H1 (cell line): ENCODE measurements around the gene NME8. TPM values are rescaled to one million over a fixed set of nuclear protein-coding genes. Genes with fewer than 3 reads are reported as not detected.

Experiments
- CTCF ChIA-PET: fragments of 300-600 bp; sonication (Branson Sonifier 250); formaldehyde crosslinking; loops from one replicate; lab custom pipeline; 2021; ENCODE audit not compliant: partially characterized antibody; lab: Charles Lee
- POLR2A ChIA-PET: fragments of 300-600 bp; sonication (Branson Sonifier 250); formaldehyde crosslinking; loops from one replicate; lab custom pipeline; 2021; ENCODE audit warnings: inconsistent platforms; ENCODE audit not compliant: partially characterized antibody; lab: Charles Lee
- DNase-seq, 2 experiments: peaks; one replicate each; pipeline versions ENCODE4 v3.0.0 to v3.0.0-alpha.2; 2010 to 2022; ENCODE audit warnings: low spot score in 2 of 2, low read depth in 1 of 2, mixed read lengths in 1 of 2
- FAIRE-seq: peaks from 2 replicates; lab custom pipeline; 2011; peaks lifted over from hg19 to GRCh38; lab: Jason Lieb, UNC
- H2AFZ ChIP-seq: 2 replicates; pipeline ENCODE4 v1.8.1; 2012; ENCODE audit warnings: low read length, inconsistent platforms
- H2AK5ac ChIP-seq: 2 replicates; pipeline ENCODE4 v1.6.1; 2013; ENCODE audit warnings: low read depth, low read length
- H2BK120ac ChIP-seq: replicated peaks from 2 replicates; pipeline ENCODE3; 2013; ENCODE audit warnings: low read depth, low read length, inconsistent platforms
- H2BK12ac ChIP-seq: 2 replicates; pipeline ENCODE4 v1.6.1; 2013; ENCODE audit warnings: low read depth, low read length
- H2BK15ac ChIP-seq: 2 replicates; pipeline ENCODE4 v1.6.1; 2013; ENCODE audit warnings: low read length
- H2BK20ac ChIP-seq: 2 replicates; pipeline ENCODE4 v1.6.1; 2013; ENCODE audit warnings: low read length
- H2BK5ac ChIP-seq: 2 replicates; pipeline ENCODE4 v1.6.1; 2013; ENCODE audit warnings: low read depth, low read length
- H3K14ac ChIP-seq: 2 replicates; pipeline ENCODE4 v1.6.1; 2013; ENCODE audit warnings: inconsistent platforms; ENCODE audit not compliant: insufficient read length
- H3K18ac ChIP-seq: 2 replicates; pipeline ENCODE4 v1.6.1; 2013; ENCODE audit warnings: low read length; ENCODE audit errors: extremely low read depth
- H3K23ac ChIP-seq: 2 replicates; pipeline ENCODE4 v1.6.1; 2013; ENCODE audit warnings: inconsistent platforms; ENCODE audit not compliant: insufficient read length
- H3K23me2 ChIP-seq: 2 replicates; pipeline ENCODE4 v1.6.1; 2013; ENCODE audit warnings: low read depth, low read length
- H3K27ac ChIP-seq: 2 replicates; pipeline ENCODE4 v1.6.1; 2011; ENCODE audit warnings: low read depth, low read length, inconsistent platforms
- H3K27me3 ChIP-seq, 4 experiments: replicated peaks in 1 of 4; 1 replicate in 1 of 4; 2 replicates in 3 of 4; pipeline versions ENCODE4 v1.6.1 to v1.8.1; 2011 to 2013; ENCODE audit warnings: low read length in 3 of 4, mild to moderate bottlenecking in 3 of 4, inconsistent platforms in 2 of 4, mixed read lengths in 2 of 4, moderate library complexity in 1 of 4; ENCODE audit not compliant: control insufficient read depth in 3 of 4, insufficient read depth in 3 of 4; ENCODE audit errors: extremely low read depth in 1 of 4
- H3K36me3 ChIP-seq, 4 experiments: 2 replicates each; pipeline versions ENCODE4 v1.6.1 to v1.8.1; 2011 to 2013; ENCODE audit warnings: mild to moderate bottlenecking in 4 of 4, low read length in 3 of 4, moderate library complexity in 2 of 4, control low read depth in 1 of 4, inconsistent platforms in 1 of 4; ENCODE audit not compliant: insufficient read depth in 4 of 4, control insufficient read depth in 2 of 4
- H3K4ac ChIP-seq: replicated peaks from 2 replicates; pipeline ENCODE3; 2013; ENCODE audit warnings: low read length, low read depth, mixed read lengths, inconsistent platforms; ENCODE audit not compliant: insufficient read length
- H3K4me1 ChIP-seq, 4 experiments: replicated peaks in 1 of 4; 1 replicate in 1 of 4; 2 replicates in 3 of 4; pipeline versions ENCODE4 v1.6.1 to v1.8.1; 2011 to 2013; ENCODE audit warnings: low read length in 3 of 4, inconsistent platforms in 2 of 4, mixed read lengths in 1 of 4; ENCODE audit not compliant: insufficient read depth in 4 of 4, control insufficient read depth in 3 of 4
- H3K4me2 ChIP-seq, 2 experiments: 2 replicates each; pipeline versions ENCODE4 v1.6.1 to v1.8.1; 2011 to 2013; ENCODE audit warnings: low read depth in 2 of 2, low read length in 2 of 2, control low read depth in 1 of 2, inconsistent platforms in 1 of 2, mild to moderate bottlenecking in 1 of 2; ENCODE audit not compliant: insufficient read depth in 1 of 2
- H3K4me3 ChIP-seq, 4 experiments: fragments of 200-600, 300-600 bp in 1 of 4; sonication (generic), shearing (Covaris generic), sonication (Bioruptor Twin) in 1 of 4; 2 replicates each; pipeline versions ENCODE4 v1.5.1 to v1.8.1; 2011 to 2016; ENCODE audit warnings: low read length in 4 of 4, low read depth in 3 of 4, control low read depth in 2 of 4, inconsistent platforms in 2 of 4, mild to moderate bottlenecking in 2 of 4, mixed read lengths in 1 of 4, moderate library complexity in 1 of 4; ENCODE audit not compliant: insufficient read depth in 2 of 4; ENCODE audit errors: extremely low read depth in 1 of 4
- H3K56ac ChIP-seq: replicated peaks from 2 replicates; pipeline ENCODE3; 2013; ENCODE audit warnings: low read depth, mild to moderate bottlenecking, mixed read lengths, low read length, inconsistent platforms; ENCODE audit not compliant: insufficient read length
- H3K79me1 ChIP-seq: 2 replicates; pipeline ENCODE4 v1.6.1; 2013; ENCODE audit warnings: low read depth, low read length, control low read depth
- H3K79me2 ChIP-seq, 2 experiments: 2 replicates each; pipeline versions ENCODE4 v1.6.1 to v1.8.1; 2012 to 2013; ENCODE audit warnings: low read length in 2 of 2, mild to moderate bottlenecking in 2 of 2, inconsistent platforms in 1 of 2; ENCODE audit not compliant: insufficient read depth in 2 of 2, control insufficient read depth in 1 of 2
- H3K9ac ChIP-seq, 4 experiments: replicated peaks in 1 of 4; 1 replicate in 1 of 4; 2 replicates in 3 of 4; pipeline versions ENCODE4 v1.6.1 to v1.8.1; 2011 to 2013; ENCODE audit warnings: low read depth in 3 of 4, low read length in 3 of 4, control low read depth in 2 of 4, mild to moderate bottlenecking in 2 of 4, moderate library complexity in 2 of 4, inconsistent platforms in 1 of 4; ENCODE audit errors: extremely low read depth in 1 of 4
- H3K9me3 ChIP-seq, 2 experiments: 2 replicates each; pipeline versions ENCODE4 v1.6.1 to v1.8.1; 2012 to 2013; ENCODE audit warnings: mild to moderate bottlenecking in 2 of 2, moderate library complexity in 2 of 2, control low read depth in 1 of 2, inconsistent platforms in 1 of 2, low read depth in 1 of 2, low read length in 1 of 2, mixed read lengths in 1 of 2; ENCODE audit not compliant: insufficient read depth in 2 of 2
- H4K20me1 ChIP-seq, 2 experiments: replicated peaks in 1 of 2; 2 replicates each; pipeline versions ENCODE3 to v1.8.1; 2011 to 2013; ENCODE audit warnings: inconsistent platforms in 2 of 2, low read length in 2 of 2, mild to moderate bottlenecking in 1 of 2; ENCODE audit not compliant: insufficient read depth in 2 of 2, control insufficient read depth in 1 of 2
- H4K5ac ChIP-seq: 2 replicates; pipeline ENCODE4 v1.6.1; 2013; ENCODE audit warnings: low read length, low read depth, mixed read lengths, inconsistent platforms; ENCODE audit not compliant: insufficient read length
- H4K8ac ChIP-seq: 2 replicates; pipeline ENCODE4 v1.8.0; 2013; ENCODE audit warnings: mild to moderate bottlenecking, moderate library complexity, low read length, inconsistent platforms; ENCODE audit not compliant: insufficient read depth; ENCODE audit errors: extremely low read depth
- H4K91ac ChIP-seq: replicated peaks from 2 replicates; pipeline ENCODE3; 2013; ENCODE audit warnings: low read length, mixed read lengths, inconsistent platforms; ENCODE audit not compliant: insufficient read length
- BRCA1 ChIP-seq: IDR thresholded peaks from 2 replicates; pipeline ENCODE4 v1.6.1; 2012; ENCODE audit warnings: low read depth, low read length, improper control_type of control experiment
- CBX5 ChIP-seq: fragments of 300-800, 300-1000 bp; sonication (generic); IDR thresholded peaks from 2 replicates; pipeline ENCODE4 v1.7.1; 2016; ENCODE audit warnings: antibody characterized with exemption, low read length, low read depth
- CBX8 ChIP-seq: fragments of 300-800, 300-1000 bp; sonication (generic); IDR thresholded peaks from 2 replicates; pipeline ENCODE4 v1.7.1; 2016; ENCODE audit warnings: low read depth, low read length, borderline replicate concordance
- CEBPB ChIP-seq: IDR thresholded peaks from 2 replicates; pipeline ENCODE4 v1.6.1; 2012; ENCODE audit warnings: low read depth, low read length
- CHD2 ChIP-seq: IDR thresholded peaks from 2 replicates; pipeline ENCODE4 v1.6.1; 2012; ENCODE audit warnings: low read length, improper control_type of control experiment
- GTF2F1 ChIP-seq: IDR thresholded peaks from 2 replicates; pipeline ENCODE4 v1.6.1; 2012; ENCODE audit warnings: low read depth, low read length, improper control_type of control experiment, borderline replicate concordance
- KDM1A ChIP-seq: fragments of 200-600, 300-600 bp; sonication (generic); IDR thresholded peaks from 2 replicates; pipeline ENCODE4 v1.7.1; 2016; ENCODE audit warnings: mild to moderate bottlenecking, low read length, borderline replicate concordance
- PHF8 ChIP-seq: fragments of 200-600 bp; sonication (generic); conservative IDR thresholded peaks from 2 replicates; pipeline ENCODE4 v1.7.1; 2012; ENCODE audit warnings: low read depth, mild to moderate bottlenecking, inconsistent platforms, low read length, moderate library complexity
- RNF2 ChIP-seq: fragments of 200-900, 300-1000 bp; sonication (generic); IDR thresholded peaks from 2 replicates; pipeline ENCODE4 v1.7.1; 2016; ENCODE audit warnings: borderline replicate concordance, low read depth, mild to moderate bottlenecking, antibody characterized with exemption, low read length; ENCODE audit not compliant: poor library complexity, severe bottlenecking; ENCODE audit errors: missing control alignments
- SP2 ChIP-seq: IDR thresholded peaks from 2 replicates; pipeline ENCODE4 v1.6.1; 2012; ENCODE audit warnings: mild to moderate bottlenecking, low read length, inconsistent platforms
- TCF12 ChIP-seq: IDR thresholded peaks from 2 replicates; pipeline ENCODE4 v1.6.1; 2011; ENCODE audit warnings: low read depth, mild to moderate bottlenecking, low read length
- ZNF274 ChIP-seq: IDR thresholded peaks from 2 replicates; pipeline ENCODE4 v1.7.0; 2012; ENCODE audit warnings: low read length, borderline replicate concordance; ENCODE audit errors: extremely low read depth
- WGBS, 2 experiments: shearing (Covaris generic) in 1 of 2; methylation state at CpG; one replicate each; pipeline versions ENCODE4 v1.1.6 to v1.1.7; 2013 to 2015; ENCODE audit warnings: low lambda C conversion rate in 2 of 2, mixed read lengths in 2 of 2, inconsistent platforms in 1 of 2, low coverage in 1 of 2, missing lambda C conversion rate in 1 of 2; ENCODE audit not compliant: insufficient replicate concordance in 2 of 2, insufficient coverage in 1 of 2, insufficient read length in 1 of 2; ENCODE audit errors: extremely low coverage in 1 of 2, missing lambda C conversion rate in 1 of 2; 5-methylcytosine and 5-hydroxymethylcytosine counted together
- polyA plus RNA-seq, 7 experiments: library from polyadenylated mRNA; depleted of rRNA in 3 of 7; stranded (reverse) in 5 of 7; unstranded in 2 of 7; fragments of >200 nt in 5 of 7; fragments of 200-250 nt in 2 of 7; gene quantifications; 1 replicate in 5 of 7; 2 replicates in 1 of 7; 4 replicates in 1 of 7; pipeline versions ENCODE4 v1.2.1 to v1.2.3, GENCODE V29; 2011 to 2013; ENCODE audit warnings: missing spikeins in 2 of 7, mixed read lengths in 2 of 7
- total RNA-seq: library from RNA; stranded (reverse); fragmentation: NEBNext Ultra II Directional; extraction: Animal tissue kit (Norgen Biotek cat#: 25700); gene quantifications from 2 replicates; pipeline ENCODE4 v1.2.1, GENCODE V29; 2021
- TF ChIP-seq, protein P1 (sequence below): IDR thresholded peaks from 2 replicates; pipeline ENCODE4 v1.6.1; 2012; ENCODE audit warnings: inconsistent platforms

NME8 gene
- total and polyA plus RNA-seq, 2 of the 8 experiments (the other 6 are each of a cell fraction or from before 2014, with no cell fraction given) = 0.22 to 0.44 TPM

DNA sequence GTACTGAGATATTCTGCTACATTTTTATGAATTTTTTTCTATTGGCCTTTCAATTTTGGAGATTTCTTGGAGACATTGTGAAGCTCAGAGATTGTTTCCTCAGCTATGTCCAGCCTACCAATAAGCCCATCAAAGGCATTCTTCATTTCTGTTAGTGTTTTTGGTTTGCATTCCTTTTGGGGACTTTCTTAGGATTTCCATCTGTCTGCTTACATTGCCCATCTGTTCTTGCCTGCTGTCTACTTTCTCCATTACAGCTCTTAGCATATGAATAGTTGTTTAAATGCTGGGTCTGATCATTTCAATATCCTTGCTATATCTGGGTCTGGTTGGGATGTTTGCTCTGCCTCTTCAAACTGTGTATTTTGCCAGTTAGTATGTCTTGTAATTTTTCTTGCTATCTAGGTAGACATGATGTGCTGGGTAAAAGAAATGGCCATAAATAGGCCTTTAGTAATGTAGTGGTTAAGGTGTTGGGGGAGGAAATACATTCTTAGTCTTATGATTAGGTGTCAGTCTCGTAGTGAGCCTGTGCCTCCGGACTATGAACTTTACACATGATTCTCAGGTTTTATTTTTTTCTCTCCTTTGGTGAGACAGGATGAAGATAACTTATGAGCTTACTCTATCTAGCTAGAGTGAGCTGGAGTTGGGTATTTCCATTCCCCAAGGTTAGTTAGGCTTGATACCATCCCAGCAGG is 32.6 kb upstream of the NME8 start:
- Histone ChIP-seq H4K5ac (no peak overlapping the region), H3K27me3 (no peaks in the 10 kb centered on the region), H3K4me2 (no peak overlapping the region), H2AFZ (no peak overlapping the region), H3K4me3 (no peak overlapping the region), H2BK5ac (no peak overlapping the region), H4K20me1 (no peaks in the 10 kb centered on the region), H3K79me2 (no peaks in the 10 kb centered on the region), H3K36me3 (no peaks in the 10 kb centered on the region), H3K23me2 (no peaks in the 10 kb centered on the region), H2BK12ac (no peak overlapping the region), H3K18ac (no peak overlapping the region), H2BK120ac (no peak overlapping the region), H3K23ac (no peak overlapping the region), H3K4me1 (no peaks in the 10 kb centered on the region), H3K27ac (no peak overlapping the region), H2BK20ac (no peak overlapping the region), H3K9me3 (0 out of 4 replicates have a peak, but pooled peaks cover 0 to 3% of the 10 kb centered on the region in 2 experiments), H3K14ac (no peak overlapping the region), H3K79me1 (no peaks in the 10 kb centered on the region), H4K8ac (no peak overlapping the region), H2AK5ac (no peak overlapping the region), H4K91ac (no peak overlapping the region), H3K4ac (no peak overlapping the region), H3K9ac (no peak overlapping the region), H2BK15ac (no peak overlapping the region), H3K56ac (no peak overlapping the region)
- ChIA-PET CTCF (interaction anchor here (0.9 to 1.7 kb wide), 4 partner anchors 10 to 581 kb away, joined by 3 to 8 read pairs (median 4); no protein-coding TSS in a partner anchor), POLR2A (no interaction called here)
- DNase-seq (no peak), FAIRE-seq (no peak)
- WGBS, 2 experiments = 93% methylated on average over 2 of the region's 2 CpGs; no CpG with 5 or more reads in 1 of the 2 experiments
- no peak for TF ChIP-seq CEBPB
- TF ChIP-seq PHF8 = no peak
- no peak for TF ChIP-seq BRCA1
- TF ChIP-seq, protein P1, sequence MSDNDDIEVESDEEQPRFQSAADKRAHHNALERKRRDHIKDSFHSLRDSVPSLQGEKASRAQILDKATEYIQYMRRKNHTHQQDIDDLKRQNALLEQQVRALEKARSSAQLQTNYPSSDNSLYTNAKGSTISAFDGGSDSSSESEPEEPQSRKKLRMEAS = no peak
- TF ChIP-seq CBX5 = no peak
- no peak for TF ChIP-seq ZNF274
- no peak for TF ChIP-seq SP2
- TF ChIP-seq CBX8 = no peak
- TF ChIP-seq TCF12 = no peak
- no peak for TF ChIP-seq CHD2
- no peak for TF ChIP-seq GTF2F1
- TF ChIP-seq RNF2 = no peak
- TF ChIP-seq KDM1A = no peak
